HepG2 (cell line): Measurements from ENCODE around the gene PELI2. TPM values are rescaled to one million over a fixed set of nuclear protein-coding genes. Genes with fewer than 3 reads are reported as not detected.

Source experiments
- ATAC-seq: fragments of 200-7000 bp; cut with Tn5 transposase; 3 replicates; pipeline ENCODE4 v1.9.1; 2020; ENCODE audit warnings: mild to moderate bottlenecking, moderate library complexity
- BruUV-seq: library from RNA; stranded (reverse); fragments of 400-500 nt; replicated peaks from 2 replicates; lab custom pipeline; 2021; lab: Mats Ljungman, UMichigan
- CTCF ChIA-PET: fragments of 300-600 bp; formaldehyde crosslinking; extraction: SDS; loops from one replicate; lab custom pipeline; 2021; ENCODE audit warnings: low total read pairs, inconsistent platforms, low intra/inter-chr PET ratio; lab: Yijun Ruan, JAX
- POLR2A ChIA-PET: fragments of 350-600 bp; sonication (Branson Sonifier 250); formaldehyde crosslinking; loops from one replicate; lab custom pipeline; 2020; ENCODE audit warnings: antibody characterized with exemption, inconsistent platforms; lab: Yijun Ruan, JAX
- DNase-seq: peaks from one replicate; pipeline ENCODE4 v3.0.0-alpha.2; 2015; ENCODE audit warnings: low spot score
- FAIRE-seq: peaks from 3 replicates; lab custom pipeline; 2011; peaks lifted over from hg19 to GRCh38; lab: Jason Lieb, UNC
- H2AFZ ChIP-seq: one replicate; pipeline ENCODE4 v1.6.1; 2011; ENCODE audit warnings: low read length, inconsistent platforms
- H3K27ac ChIP-seq: fragments of 300-600 bp; 3 replicates; pipeline ENCODE4 v1.8.0; 2011; ENCODE audit warnings: mixed run types, mild to moderate bottlenecking, mixed read lengths, low read length, inconsistent platforms; ENCODE audit not compliant: insufficient read depth; ENCODE audit errors: extremely low read length
- H3K27me3 ChIP-seq, 2 experiments: fragments of 200-600 bp in 1 of 2; 2 replicates in 1 of 2; 3 replicates in 1 of 2; pipeline versions ENCODE4 v1.6.0 to v1.8.0; 2011; ENCODE audit warnings: low read length in 2 of 2, mild to moderate bottlenecking in 2 of 2, moderate library complexity in 2 of 2, inconsistent platforms in 1 of 2; ENCODE audit not compliant: insufficient read depth in 2 of 2, control insufficient read depth in 1 of 2
- H3K36me3 ChIP-seq, 2 experiments: fragments of 200-600 bp in 1 of 2; replicated peaks in 1 of 2; 2 replicates in 1 of 2; 3 replicates in 1 of 2; pipeline versions ENCODE4 v1.5.1 to v1.8.0; 2011; ENCODE audit warnings: low read length in 2 of 2, inconsistent platforms in 1 of 2; ENCODE audit not compliant: insufficient read depth in 2 of 2, control insufficient read depth in 1 of 2
- H3K4me1 ChIP-seq: 2 replicates; pipeline ENCODE4 v1.5.1; 2012; ENCODE audit warnings: low read length, inconsistent platforms; ENCODE audit not compliant: insufficient read depth
- H3K4me2 ChIP-seq: 2 replicates; pipeline ENCODE4 v1.6.0; 2011; ENCODE audit warnings: low read depth, low read length, inconsistent platforms
- H3K4me3 ChIP-seq, 3 experiments: fragments of 200-600 bp in 1 of 3; sonication (generic), shearing (Covaris generic) in 1 of 3; replicated peaks in 1 of 3; 2 replicates each; pipeline ENCODE4 v1.5.1; 2011 to 2016; ENCODE audit warnings: low read length in 3 of 3, inconsistent platforms in 2 of 3, low read depth in 2 of 3, mild to moderate bottlenecking in 2 of 3, control low read depth in 1 of 3, mixed read lengths in 1 of 3; ENCODE audit not compliant: insufficient read depth in 1 of 3
- H3K79me2 ChIP-seq: one replicate; pipeline ENCODE4 v1.6.1; 2011; ENCODE audit warnings: low read length, inconsistent platforms; ENCODE audit not compliant: insufficient read depth
- H3K9ac ChIP-seq: 2 replicates; pipeline ENCODE4 v1.6.0; 2011; ENCODE audit warnings: mild to moderate bottlenecking, low read depth, low read length, inconsistent platforms; ENCODE audit not compliant: insufficient read depth
- H3K9me3 ChIP-seq: 2 replicates; pipeline ENCODE4 v1.5.1; 2012; ENCODE audit warnings: mild to moderate bottlenecking, low read length
- H4K20me1 ChIP-seq: 2 replicates; pipeline ENCODE4 v1.6.0; 2011; ENCODE audit warnings: inconsistent platforms, mild to moderate bottlenecking, low read length, moderate library complexity; ENCODE audit not compliant: insufficient read depth
- CBX1 ChIP-seq: IDR thresholded peaks from one replicate; pipeline ENCODE4 v1.6.1; 2016; ENCODE audit warnings: antibody characterized with exemption, low read depth
- CHD2 ChIP-seq: IDR thresholded peaks from 2 replicates; pipeline ENCODE4 v1.6.1; 2011; ENCODE audit warnings: low read depth, low read length, improper control_type of control experiment
- DMAP1 ChIP-seq: IDR thresholded peaks from 2 replicates; pipeline ENCODE4 v1.6.1; 2016
- EP300 ChIP-seq, 3 experiments: sonication (generic) in 1 of 3; formaldehyde crosslinking in 1 of 3; IDR thresholded peaks; 2 replicates each; pipeline versions ENCODE4 v1.5.1 to v1.6.1; 2011 to 2020; ENCODE audit warnings: low read depth in 2 of 3, low read length in 2 of 3, borderline replicate concordance in 1 of 3, improper control_type of control experiment in 1 of 3, mild to moderate bottlenecking in 1 of 3, missing genetic modification reagents in 1 of 3, moderate library complexity in 1 of 3
- HHEX ChIP-seq: IDR thresholded peaks from 2 replicates; pipeline ENCODE4 v1.6.1; 2016; ENCODE audit warnings: control low read depth
- KDM5B ChIP-seq: sonication (generic); formaldehyde crosslinking; IDR thresholded peaks from 2 replicates; pipeline ENCODE4 v1.4.0; 2020; ENCODE audit warnings: missing genetic modification reagents, mild to moderate bottlenecking, borderline replicate concordance
- KLF6 ChIP-seq: IDR thresholded peaks from 2 replicates; pipeline ENCODE4 v1.8.0; 2016; ENCODE audit warnings: missing biosample characterization, missing genetic modification reagents
- MYC ChIP-seq: sonication (generic); formaldehyde crosslinking; IDR thresholded peaks from 2 replicates; pipeline ENCODE4 v1.9.0; 2021; ENCODE audit warnings: missing genetic modification reagents, borderline replicate concordance
- NR1H2 ChIP-seq: sonication (generic); formaldehyde crosslinking; IDR thresholded peaks from 2 replicates; pipeline ENCODE4 v1.8.1; 2022; ENCODE audit warnings: low read depth, missing genetic modification reagents, borderline replicate concordance
- PRDM15 ChIP-seq: sonication (generic); formaldehyde crosslinking; IDR thresholded peaks from 2 replicates; pipeline ENCODE4 v1.4.0; 2020; ENCODE audit warnings: missing genetic modification reagents
- REPIN1 ChIP-seq: sonication (generic); formaldehyde crosslinking; IDR thresholded peaks from 2 replicates; pipeline ENCODE4 v1.8.0; 2022; ENCODE audit warnings: missing genetic modification reagents, low read depth, mild to moderate bottlenecking, borderline replicate concordance
- SRSF4 ChIP-seq: fragments of 200-400 bp; formaldehyde crosslinking; IDR thresholded peaks from one replicate; pipeline ENCODE4 v1.6.1; 2018; ENCODE audit warnings: mild to moderate bottlenecking, low read depth, low read length, moderate library complexity; ENCODE audit not compliant: poor library complexity, severe bottlenecking
- SUZ12 ChIP-seq: fragments of 150-350 bp; IDR thresholded peaks from 2 replicates; pipeline ENCODE4 v1.6.1; 2014; ENCODE audit warnings: low read depth, low read length
- TOPORS ChIP-seq: sonication (generic); formaldehyde crosslinking; IDR thresholded peaks from 2 replicates; pipeline ENCODE4 v1.8.0; 2023; ENCODE audit warnings: mild to moderate bottlenecking, missing genetic modification reagents
- YEATS4 ChIP-seq: sonication (generic); formaldehyde crosslinking; IDR thresholded peaks from 2 replicates; pipeline ENCODE4 v1.4.0; 2020; ENCODE audit warnings: missing genetic modification reagents, borderline replicate concordance
- ZBTB8A ChIP-seq: sonication (generic); formaldehyde crosslinking; IDR thresholded peaks from 2 replicates; pipeline ENCODE4 v1.4.0; 2020; ENCODE audit warnings: mild to moderate bottlenecking, low read depth, missing genetic modification reagents, borderline replicate concordance
- ZFP36L1 ChIP-seq: sonication (generic); formaldehyde crosslinking; IDR thresholded peaks from 2 replicates; pipeline ENCODE4 v1.8.0; 2022; ENCODE audit warnings: mild to moderate bottlenecking, missing genetic modification reagents, moderate library complexity
- ZNF337 ChIP-seq: sonication (generic); formaldehyde crosslinking; IDR thresholded peaks from 2 replicates; pipeline ENCODE4 v1.5.1; 2020; ENCODE audit warnings: missing genetic modification reagents, low read depth, mild to moderate bottlenecking, borderline replicate concordance
- ZNF7 ChIP-seq: IDR thresholded peaks from 2 replicates; pipeline ENCODE4 v1.6.1; 2016; ENCODE audit warnings: missing biosample characterization, missing genetic modification reagents
- WGBS: methylation state at CpG from one replicate; pipeline ENCODE4 v1.1.6; 2017; ENCODE audit warnings: low lambda C conversion rate; 5-methylcytosine and 5-hydroxymethylcytosine counted together
- in situ Hi-C: cut with HindIII; loops from 2 replicates; pipeline ENCODE4 v1.10.0; 2017; ENCODE audit warnings: low pct_unique_long_range_greater_than_20kb; ENCODE audit not compliant: extremely low pct_ligation_motif_present
- intact Hi-C: fragments of 100-400 bp; cut with micrococcal nuclease; formaldehyde crosslinking; loops from one replicate; pipeline ENCODE4 v1.10.0; 2022; ENCODE audit not compliant: unreplicated experiment
- polyA plus RNA-seq, 8 experiments: library from polyadenylated mRNA; depleted of rRNA in 3 of 8; stranded (reverse) in 7 of 8; unstranded in 1 of 8; fragments of >200 nt; fragmentation: Illumina TruSeq in 4 of 8; extraction: Trizol in 4 of 8; gene quantifications; 2 replicates each; pipeline versions ENCODE4 v1.2.1 to v1.2.3, GENCODE V29; 2011 to 2016; ENCODE audit warnings: low read depth in 4 of 8, missing spikeins in 1 of 8, mixed read lengths in 1 of 8; ENCODE audit not compliant: insufficient read depth in 1 of 8
- total RNA-seq, 5 experiments: library from RNA; depleted of rRNA; stranded (reverse); fragments of >200 nt; fragmentation: Illumina TruSeq; extraction: Trizol; gene quantifications; 2 replicates each; pipeline ENCODE4 v1.2.3, GENCODE V29; 2016; ENCODE audit warnings: low read depth in 1 of 5

PELI2 gene
- total and polyA plus RNA-seq, 2 of the 13 experiments (the other 11 are each of a cell fraction or from before 2014, with no cell fraction given), result 0.07 TPM; not detected in 1

DNA sequence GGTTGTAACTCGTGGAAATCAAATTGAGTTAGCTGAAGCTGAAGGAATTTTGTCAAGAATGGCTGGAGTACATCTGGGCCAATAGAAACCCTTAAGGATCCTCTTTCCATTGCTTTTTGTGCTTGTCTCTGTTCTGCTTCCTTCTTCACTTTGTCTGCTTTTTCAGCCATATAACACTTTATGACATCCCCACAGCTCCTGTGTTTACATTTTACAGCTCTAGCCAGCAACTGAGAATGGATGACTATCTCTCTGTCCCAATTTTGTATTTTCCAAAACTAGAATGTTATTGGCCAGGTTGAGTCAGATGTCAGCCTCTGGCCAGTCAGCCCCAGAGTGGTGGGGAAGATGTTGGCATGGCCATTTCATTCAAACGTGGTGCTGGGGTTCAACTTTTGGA is 57.6 kb downstream of the PELI2 start:
- WGBS, result 0% methylated on average over 2 of the region's 2 CpGs
- H3K27me3 ChIP-seq, result peaks cover 1 to 4% of the 10 kb centered on the region in 2 experiments; a peak in 1 of 5 replicates

More for the DNA sequence above, 57.6 kb downstream of the PELI2 start:
- H3K4me1 ChIP-seq, result no peaks in the 10 kb centered on the region
- H3K4me2 ChIP-seq, result no peak overlapping the region
- H3K9me3 ChIP-seq, result no peaks in the 10 kb centered on the region
- FAIRE-seq (no peak), ATAC-seq (no peak)
- H3K36me3 ChIP-seq, result no peaks in the 10 kb centered on the region
- H4K20me1 ChIP-seq, result no peaks in the 10 kb centered on the region
- intact Hi-C loops, result no loop called here
- in situ Hi-C loops, result no loop called here
- no peaks in the 10 kb centered on the region for H3K79me2 ChIP-seq
- H2AFZ ChIP-seq, result no peak overlapping the region
- BruUV-seq, result no TSS peak
- ChIA-PET POLR2A (no interaction called here), CTCF (no interaction called here)
- no peak overlapping the region for H3K4me3 ChIP-seq
- no peak for TF ChIP-seq NR1H2
- no peak for TF ChIP-seq ZNF337 (CRISPR knock-in tag)
- no peak for TF ChIP-seq CHD2
- TF ChIP-seq ZNF7, result no peak
- no peak for TF ChIP-seq DMAP1
- no peak for TF ChIP-seq YEATS4 (CRISPR knock-in tag)
- TF ChIP-seq TOPORS, result no peak
- no peak for TF ChIP-seq MYC
- no peak for TF ChIP-seq EP300 (IDR thresholded peaks at IDR 0.05; ENCODE audit: low read depth in 2 of 2, low read length in 2 of 2)
- no peak for TF ChIP-seq EP300 (CRISPR knock-in tag; IDR thresholded peaks at IDR 0.05; ENCODE audit: borderline replicate concordance)
- TF ChIP-seq REPIN1 (CRISPR knock-in tag), result no peak
- TF ChIP-seq KLF6, result no peak
- TF ChIP-seq HHEX (CRISPR knock-in tag), result no peak
- no peak for TF ChIP-seq ZBTB8A (CRISPR knock-in tag)
- no peak for TF ChIP-seq SRSF4
- TF ChIP-seq CBX1, result no peak
- no peak for TF ChIP-seq PRDM15 (CRISPR knock-in tag)
- TF ChIP-seq KDM5B (CRISPR knock-in tag), result no peak
- TF ChIP-seq ZFP36L1 (CRISPR knock-in tag), result no peak
- no peak for TF ChIP-seq SUZ12
- TF ChIP-seq, all 625 proteins: peak for 0
- no peak for DNase-seq
- Histone ChIP-seq H3K9ac (no peak overlapping the region), H3K27ac (no peak overlapping the region)
